Measurements from ENCODE around the gene CD164L2.

The CD164L2 gene

GRCh38 chr1:27366411-27367159 is 16.5 kb downstream of the CD164L2 start, which contains the start of gene MAP3K6:
Gene MAP3K6, minus strand, starts transcription at chr1:27366961. Its CDS starts 364 bp downstream, at chr1:27366597.
- TF ChIP-seq CTCF (IDR thresholded peaks at IDR 0.05), result no peak
- DNase-seq (ENCODE audit: low spot score), result peak; percentile 96
- Histone ChIP-seq H3K27ac (peak within 1 kb of the TSS; percentile 99), H3K4me3 (peak within 1 kb of the TSS; percentile 90)

- no peak for TF ChIP-seq CTCF (IDR thresholded peaks at IDR 0.05)
- Histone ChIP-seq H3K27ac (peak overlapping the region; percentile 99), H3K4me3 (peak overlapping the region; percentile 90)
- peak; percentile 94 for DNase-seq (ENCODE audit: low spot score)
Observed at GRCh38 chr1:27366113-27366410, 17.1 kb downstream of the CD164L2 start.

DNA sequence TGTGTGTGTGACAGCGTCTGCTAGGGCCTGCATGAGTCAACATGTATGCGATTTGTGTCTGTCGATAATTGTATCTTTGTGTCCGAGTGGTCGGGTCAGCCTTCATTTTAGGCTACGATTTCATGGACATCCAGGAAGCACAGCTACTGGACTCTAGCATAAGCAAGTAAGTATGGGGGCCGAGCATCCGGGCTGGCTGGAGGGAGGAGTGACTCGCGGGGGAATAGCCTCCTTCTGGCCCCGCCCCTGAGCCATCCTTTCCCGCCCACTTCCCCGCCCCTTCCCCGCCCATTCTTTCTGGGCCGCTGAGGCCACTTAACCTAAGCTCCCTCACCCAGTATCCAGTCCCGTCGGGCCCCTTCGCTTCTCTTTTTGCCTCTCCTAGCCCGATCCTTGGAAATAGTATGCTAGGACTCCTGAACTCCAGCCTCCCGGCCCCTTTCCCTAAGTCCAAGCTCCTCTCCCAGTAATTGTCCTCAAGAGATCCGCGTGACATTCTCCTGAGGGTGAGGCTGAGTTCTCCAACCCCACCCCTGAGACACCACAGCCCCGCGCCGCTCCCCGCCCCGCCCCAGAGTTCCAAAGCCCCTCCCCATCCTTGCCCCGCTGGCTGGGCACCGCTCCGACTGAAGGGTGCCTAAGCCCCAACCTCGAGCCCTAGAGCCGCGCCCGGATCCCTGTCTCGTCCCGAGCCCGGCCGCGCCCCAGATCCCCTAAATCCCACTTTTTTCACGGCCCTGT is 17.6 kb downstream of the CD164L2 start:
- TF ChIP-seq CTCF (IDR thresholded peaks at IDR 0.05), result no peak
- peak; percentile 95 for DNase-seq (ENCODE audit: low spot score)
- H3K27ac ChIP-seq, result peak overlapping the region; percentile 99
- H3K4me3 ChIP-seq, result peak overlapping the region; percentile 90

GRCh38 chr1:27364696-27365371 is 18.3 kb downstream of the CD164L2 start:
- H3K4me3 ChIP-seq, result peak overlapping the region; percentile 90
- DNase-seq (ENCODE audit: low spot score), result peak; percentile 74
- TF ChIP-seq CTCF (IDR thresholded peaks at IDR 0.05), result no peak

GRCh38 chr1:27363766-27364695 is 19.1 kb downstream of the CD164L2 start:
- peak overlapping the region in 1 of 2 donors; percentile 99 for H3K27ac ChIP-seq
- TF ChIP-seq CTCF (IDR thresholded peaks at IDR 0.05), result no peak
- H3K4me3 ChIP-seq, result peak overlapping the region; percentile 90
- no peak for DNase-seq (ENCODE audit: low spot score)

More at GRCh38 chr1:27364696-27365371, 18.3 kb downstream of the CD164L2 start:
- H3K27ac ChIP-seq, result peak overlapping the region; percentile 99

GRCh38 chr1:27361553-27361952 is 21.6 kb downstream of the CD164L2 start:
- TF ChIP-seq CTCF (IDR thresholded peaks at IDR 0.05), result no peak
- H3K4me3 ChIP-seq, result no peak overlapping the region
- H3K27ac ChIP-seq, result no peak overlapping the region
- no peak for DNase-seq (ENCODE audit: low spot score)

Measured in coronary artery (tissue), 2 donors.